DOHH2 (cell line): ENCODE data around the gene FOXO6.

Experiments
- EZH2phosphoT487 ChIP-seq: fragments of 200-600 bp; sonication (generic); IDR thresholded peaks from 2 replicates; pipeline ENCODE4 v1.6.1; 2017; ENCODE audit warnings: borderline replicate concordance, mild to moderate bottlenecking, antibody characterized with exemption, low read length, moderate library complexity, mixed read lengths
- TF ChIP-seq, protein P1 (sequence below): fragments of 200-600 bp; sonication (generic); IDR thresholded peaks from one replicate; pipeline ENCODE4 v1.5.1; 2014; ENCODE audit warnings: antibody characterized with exemption, mild to moderate bottlenecking, low read depth, low read length; ENCODE audit not compliant: poor library complexity, severe bottlenecking

DNA sequence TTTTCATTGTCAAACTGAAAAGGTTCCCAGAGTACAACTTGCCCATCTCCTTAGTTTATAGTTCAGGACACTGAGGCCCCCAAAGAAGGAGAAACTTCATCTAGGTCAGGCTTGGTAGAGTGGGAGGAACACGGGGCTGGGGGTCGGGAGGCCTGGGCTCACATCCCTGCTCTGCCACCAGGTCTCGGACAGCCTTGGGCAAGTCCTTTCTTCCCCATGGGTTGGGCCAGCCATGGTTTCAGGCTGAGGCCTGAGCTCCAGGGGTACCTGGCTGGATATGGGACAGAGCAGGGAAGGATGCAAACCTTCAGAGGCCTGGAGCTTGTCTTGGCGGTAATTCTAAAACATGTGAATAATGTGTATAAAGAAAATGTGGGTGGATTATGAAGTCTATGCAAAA, 17.0 kb downstream of the FOXO6 start:
- TF ChIP-seq, protein P1, sequence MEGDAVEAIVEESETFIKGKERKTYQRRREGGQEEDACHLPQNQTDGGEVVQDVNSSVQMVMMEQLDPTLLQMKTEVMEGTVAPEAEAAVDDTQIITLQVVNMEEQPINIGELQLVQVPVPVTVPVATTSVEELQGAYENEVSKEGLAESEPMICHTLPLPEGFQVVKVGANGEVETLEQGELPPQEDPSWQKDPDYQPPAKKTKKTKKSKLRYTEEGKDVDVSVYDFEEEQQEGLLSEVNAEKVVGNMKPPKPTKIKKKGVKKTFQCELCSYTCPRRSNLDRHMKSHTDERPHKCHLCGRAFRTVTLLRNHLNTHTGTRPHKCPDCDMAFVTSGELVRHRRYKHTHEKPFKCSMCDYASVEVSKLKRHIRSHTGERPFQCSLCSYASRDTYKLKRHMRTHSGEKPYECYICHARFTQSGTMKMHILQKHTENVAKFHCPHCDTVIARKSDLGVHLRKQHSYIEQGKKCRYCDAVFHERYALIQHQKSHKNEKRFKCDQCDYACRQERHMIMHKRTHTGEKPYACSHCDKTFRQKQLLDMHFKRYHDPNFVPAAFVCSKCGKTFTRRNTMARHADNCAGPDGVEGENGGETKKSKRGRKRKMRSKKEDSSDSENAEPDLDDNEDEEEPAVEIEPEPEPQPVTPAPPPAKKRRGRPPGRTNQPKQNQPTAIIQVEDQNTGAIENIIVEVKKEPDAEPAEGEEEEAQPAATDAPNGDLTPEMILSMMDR = no peak
- TF ChIP-seq EZH2phosphoT487 = no peak
